GM12892 (cell line): ENCODE results near the gene HDAC10.

Experiments used
- POLR2A ChIP-seq: IDR thresholded peaks from 2 replicates; pipeline ENCODE4 v1.6.1; 2011; ENCODE audit warnings: low read depth, low read length, control low read depth
- TAF1 ChIP-seq: IDR thresholded peaks from 2 replicates; pipeline ENCODE4 v1.6.1; 2011; ENCODE audit warnings: low read depth, mild to moderate bottlenecking, control low read depth, low read length, borderline replicate concordance

GRCh38 chr22:50217543-50218152 is 33.4 kb downstream of the HDAC10 start:
- TF ChIP-seq POLR2A (no peak), TAF1 (no peak)
